HUES6 (cell line): ENCODE data around the gene KRT3.

Experiments used
- H3K27ac ChIP-seq: 2 replicates; pipeline ENCODE4 v1.7.0; 2013; ENCODE audit warnings: low read depth, mild to moderate bottlenecking, low read length, inconsistent platforms
- H3K27me3 ChIP-seq: 2 replicates; pipeline ENCODE4 v1.6.1; 2013; ENCODE audit warnings: low read length; ENCODE audit not compliant: control insufficient read depth, insufficient read depth
- H3K36me3 ChIP-seq: 2 replicates; pipeline ENCODE4 v1.6.1; 2013; ENCODE audit warnings: low read length; ENCODE audit not compliant: control insufficient read depth, insufficient read depth
- H3K4me1 ChIP-seq: 2 replicates; pipeline ENCODE4 v1.6.1; 2013; ENCODE audit warnings: low read length; ENCODE audit not compliant: control insufficient read depth, insufficient read depth
- H3K4me3 ChIP-seq: 2 replicates; pipeline ENCODE4 v1.5.1; 2013; ENCODE audit warnings: low read depth, low read length
- H3K9ac ChIP-seq: one replicate; pipeline ENCODE4 v1.6.1; 2013; ENCODE audit warnings: mild to moderate bottlenecking, low read length
- H3K9me3 ChIP-seq: 2 replicates; pipeline ENCODE4 v1.6.1; 2013; ENCODE audit warnings: low read depth, low read length; ENCODE audit not compliant: control insufficient read depth, insufficient read depth

Gene KRT3

DNA sequence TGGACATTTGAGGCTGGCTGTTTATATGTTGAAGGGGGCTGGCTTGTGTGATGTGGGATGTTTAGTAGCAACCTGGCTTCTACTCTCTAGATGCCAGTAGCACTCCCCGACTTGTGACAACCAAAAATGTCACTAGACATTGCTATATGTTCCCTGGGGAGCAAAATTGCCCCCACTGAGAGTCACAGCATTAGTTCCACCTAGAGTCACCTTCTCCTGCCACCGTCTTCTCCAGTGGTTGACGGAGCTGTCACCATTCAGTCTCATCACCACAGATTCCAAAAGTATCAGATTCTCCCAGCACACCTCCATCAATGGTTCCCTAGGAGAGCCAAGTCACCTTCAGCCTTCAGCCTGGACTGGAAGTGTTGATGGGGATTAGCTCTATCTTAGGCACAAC, 11.0 kb downstream of the KRT3 start:
- H3K36me3 ChIP-seq: no peaks in the 10 kb centered on the region
- no peaks in the 10 kb centered on the region for H3K9me3 ChIP-seq
- H3K4me3 ChIP-seq: no peak overlapping the region
- no peak overlapping the region for H3K27ac ChIP-seq
- H3K9ac ChIP-seq: no peak overlapping the region
- H3K4me1 ChIP-seq: no peaks in the 10 kb centered on the region
- H3K27me3 ChIP-seq: peaks cover 25% of the 10 kb centered on the region

DNA sequence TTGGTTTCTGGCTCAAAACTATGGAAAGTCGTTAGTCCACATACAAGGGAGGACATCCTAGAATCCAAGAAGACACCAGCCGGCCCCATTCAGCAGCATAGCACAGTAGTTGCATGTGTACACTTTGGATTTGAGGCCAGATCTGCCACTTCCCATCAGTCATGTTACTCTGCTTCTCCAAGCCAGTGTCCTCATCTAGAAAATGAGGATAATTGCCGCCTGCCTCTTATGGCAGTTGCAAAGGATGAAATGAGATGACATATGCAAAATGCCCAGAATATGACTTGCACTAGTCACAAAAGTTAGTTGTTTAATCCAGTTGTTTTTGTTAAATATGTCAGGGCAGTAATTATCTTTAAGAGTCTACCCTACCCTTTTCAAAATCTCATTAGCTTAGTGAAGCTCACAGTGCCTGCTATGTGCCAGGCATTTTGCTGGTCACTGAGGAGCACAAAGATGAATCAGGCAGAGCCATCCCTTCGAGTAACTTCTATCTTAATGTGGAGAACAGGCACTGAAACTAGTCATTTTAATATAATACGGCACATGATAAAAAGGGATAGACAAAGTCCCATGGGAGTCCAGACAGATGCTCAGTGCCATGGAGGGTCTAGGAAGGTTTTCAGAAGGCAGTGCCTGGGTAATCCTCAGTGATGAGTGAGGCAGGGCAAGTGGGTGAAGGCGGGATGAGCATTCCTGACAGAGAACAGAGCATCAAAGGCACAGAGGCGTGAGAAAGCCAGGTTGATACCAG, 12.2 kb downstream of the KRT3 start:
- Histone ChIP-seq H3K27ac (no peak overlapping the region), H3K4me3 (no peak overlapping the region), H3K36me3 (no peaks in the 10 kb centered on the region), H3K27me3 (peaks cover 29% of the 10 kb centered on the region), H3K4me1 (no peaks in the 10 kb centered on the region), H3K9ac (no peak overlapping the region), H3K9me3 (no peaks in the 10 kb centered on the region)

DNA sequence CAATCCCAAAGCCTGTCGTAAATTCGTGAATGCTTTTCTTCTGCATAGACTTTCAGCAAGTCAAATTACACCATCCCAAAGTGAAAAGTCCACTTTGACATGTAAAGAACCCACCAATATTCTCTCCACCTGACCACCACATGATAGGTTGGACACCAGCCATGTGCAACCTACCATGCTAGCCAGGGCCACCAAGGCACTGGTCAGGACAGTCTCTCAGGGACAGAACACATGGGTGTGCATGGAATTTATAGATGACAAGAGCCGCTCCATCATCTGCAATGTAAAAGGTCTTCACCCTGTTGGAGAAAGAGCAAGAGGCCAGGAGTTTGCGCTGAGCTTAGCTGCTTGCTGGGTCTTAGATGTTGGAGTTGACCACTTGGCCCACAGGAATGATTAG, 13.4 kb downstream of the KRT3 start:
- peaks cover 32% of the 10 kb centered on the region for H3K27me3 ChIP-seq

DNA sequence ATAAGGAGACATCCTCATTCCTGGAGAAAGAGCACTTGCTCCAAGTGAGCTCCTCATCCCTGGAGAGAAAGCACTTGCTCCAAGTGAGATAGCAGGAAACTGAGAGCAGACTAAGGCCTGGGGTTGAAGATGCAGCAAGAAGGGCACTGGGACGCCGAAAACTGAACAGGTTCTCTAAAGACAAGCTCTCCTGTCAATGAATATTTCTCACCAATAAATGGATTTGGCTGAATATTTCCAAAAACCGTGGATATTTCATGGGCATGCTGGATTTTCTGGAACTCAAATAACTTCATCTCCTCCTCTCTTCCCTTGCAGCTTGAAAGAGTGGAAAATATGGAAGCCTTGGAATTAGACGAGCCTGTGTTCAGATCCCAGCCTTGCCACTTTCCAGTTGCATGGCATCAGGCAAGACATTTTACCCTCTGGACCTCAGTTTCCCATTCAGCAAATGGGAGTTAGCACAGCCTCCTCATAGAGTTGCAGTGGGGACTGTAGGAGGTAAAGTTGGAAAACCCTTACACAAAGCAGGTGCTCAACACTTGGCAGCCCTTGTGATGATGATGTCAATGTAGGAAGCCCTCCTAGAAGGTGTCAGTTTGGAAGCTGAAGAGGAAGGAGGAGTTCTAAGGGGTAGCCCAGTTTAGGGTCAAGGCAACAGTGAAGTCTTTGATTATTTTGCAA, 14.4 kb downstream of the KRT3 start:
- no peak overlapping the region for H3K27ac ChIP-seq
- no peaks in the 10 kb centered on the region for H3K4me1 ChIP-seq
- no peaks in the 10 kb centered on the region for H3K36me3 ChIP-seq
- H3K9ac ChIP-seq: no peak overlapping the region
- no peak overlapping the region for H3K4me3 ChIP-seq
- H3K9me3 ChIP-seq: no peaks in the 10 kb centered on the region
- H3K27me3 ChIP-seq: peaks cover 38% of the 10 kb centered on the region

More for the DNA sequence above, 13.4 kb downstream of the KRT3 start:
- H3K4me3 ChIP-seq: no peak overlapping the region
- no peak overlapping the region for H3K27ac ChIP-seq
- H3K36me3 ChIP-seq: no peaks in the 10 kb centered on the region
- no peak overlapping the region for H3K9ac ChIP-seq
- no peaks in the 10 kb centered on the region for H3K4me1 ChIP-seq
- H3K9me3 ChIP-seq: no peaks in the 10 kb centered on the region

DNA sequence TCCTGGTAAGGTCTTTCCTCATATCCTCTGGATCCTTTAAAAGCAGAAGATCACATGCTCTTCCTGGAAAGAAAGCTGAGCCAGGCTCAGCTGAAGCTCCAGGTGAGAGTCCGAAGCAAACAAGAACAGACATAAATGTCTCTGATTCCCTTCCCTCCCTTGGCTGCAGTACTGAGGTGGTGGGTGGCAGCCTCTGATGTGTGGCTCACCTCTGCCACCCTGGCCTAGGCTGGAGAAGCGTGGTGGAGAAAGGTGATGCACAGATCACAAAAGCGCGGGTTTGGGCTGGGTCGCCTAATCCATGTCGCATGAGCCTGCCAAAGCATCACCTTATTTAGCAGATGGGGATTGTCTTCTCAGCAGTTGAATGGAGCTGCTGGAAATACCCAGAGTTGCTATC, 16.0 kb downstream of the KRT3 start:
- Histone ChIP-seq H3K9me3 (no peaks in the 10 kb centered on the region), H3K36me3 (no peaks in the 10 kb centered on the region), H3K27me3 (peaks cover 37% of the 10 kb centered on the region), H3K27ac (no peak overlapping the region), H3K9ac (no peak overlapping the region), H3K4me3 (no peak overlapping the region), H3K4me1 (no peaks in the 10 kb centered on the region)

DNA sequence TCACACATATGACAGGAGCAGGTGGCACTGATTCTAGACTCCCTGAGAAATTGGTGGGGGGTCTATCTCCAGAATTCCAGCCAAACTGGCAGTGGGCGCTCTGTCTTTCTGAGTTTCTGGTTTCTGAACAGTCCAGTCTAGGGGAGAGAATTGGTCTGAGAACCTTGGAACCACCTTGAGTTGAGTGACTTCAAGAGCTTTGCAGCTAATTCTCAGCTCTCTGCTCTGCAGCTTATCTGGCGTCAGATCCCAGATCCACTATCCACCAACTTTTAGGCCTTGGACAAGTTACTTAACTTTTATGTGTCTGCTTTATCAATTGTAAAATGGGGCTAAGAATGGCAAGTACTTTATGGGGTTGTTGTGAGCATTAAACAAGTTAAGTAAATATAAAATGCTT, 17.1 kb downstream of the KRT3 start:
- Histone ChIP-seq H3K4me3 (no peak overlapping the region), H3K27ac (no peak overlapping the region), H3K4me1 (no peaks in the 10 kb centered on the region)

DNA sequence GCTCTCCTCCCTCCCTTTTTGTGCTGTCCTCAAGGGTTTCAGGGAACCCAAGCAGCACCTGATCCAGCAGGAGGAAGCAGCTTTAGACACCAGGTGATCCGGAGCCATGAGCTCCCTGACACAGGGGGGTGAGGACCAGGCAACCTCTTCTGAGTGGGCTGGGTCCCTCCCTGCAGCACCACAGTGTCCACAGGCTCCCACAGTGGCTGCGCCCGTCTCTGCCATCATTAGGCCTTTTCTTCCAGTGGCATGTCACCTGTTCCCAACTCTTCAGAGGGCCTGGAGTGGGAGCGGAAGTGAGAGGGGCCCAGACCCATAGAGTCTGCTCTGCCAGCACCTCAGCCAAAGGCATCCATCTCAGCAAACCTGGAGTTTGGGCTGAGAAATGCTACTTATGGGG, 18.4 kb downstream of the KRT3 start:
- Histone ChIP-seq H3K4me1 (no peaks in the 10 kb centered on the region), H3K4me3 (no peak overlapping the region), H3K27me3 (peaks cover 34% of the 10 kb centered on the region), H3K9me3 (no peaks in the 10 kb centered on the region), H3K27ac (no peak overlapping the region), H3K9ac (no peak overlapping the region), H3K36me3 (no peaks in the 10 kb centered on the region)

More for the DNA sequence above, 17.1 kb downstream of the KRT3 start:
- H3K9me3 ChIP-seq: no peaks in the 10 kb centered on the region
- peaks cover 35% of the 10 kb centered on the region for H3K27me3 ChIP-seq
- H3K36me3 ChIP-seq: no peaks in the 10 kb centered on the region
- no peak overlapping the region for H3K9ac ChIP-seq

DNA sequence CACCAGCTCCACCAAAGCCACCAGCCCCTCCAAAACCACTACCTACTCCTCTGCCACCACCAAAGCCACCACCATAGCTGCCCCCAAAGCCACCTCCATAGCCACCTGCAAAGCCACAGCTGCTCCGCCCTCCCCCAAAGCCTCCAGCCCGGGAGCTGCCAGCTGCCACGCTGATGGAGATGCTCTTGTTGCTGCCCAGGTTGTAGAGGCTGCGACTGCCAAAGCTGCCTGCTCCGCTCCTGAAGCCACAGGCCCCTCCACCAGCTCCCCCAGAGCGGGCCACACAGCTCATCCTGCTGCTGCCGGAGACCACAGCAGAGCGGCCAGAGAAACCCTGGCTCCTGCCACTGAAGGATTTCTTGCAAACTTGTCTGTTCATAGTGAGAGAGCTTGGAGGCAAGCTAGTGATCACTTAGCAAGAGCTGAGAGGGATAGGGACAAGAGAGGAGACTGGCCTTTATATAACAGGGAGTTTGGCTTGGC, 19.0 kb downstream of the KRT3 start, which contains the start of gene KRT76:
KRT76 (minus strand) TSS at position 433 of the 483 bp plus-strand sequence; CDS start at position 379, 54 bp downstream.
- Histone ChIP-seq H3K4me3 (no peak within 1 kb of the TSS), H3K27me3 (peaks cover 32% of the 10 kb centered on the region), H3K4me1 (no peaks in the 10 kb centered on the region), H3K27ac (no peak within 1 kb of the TSS), H3K36me3 (no peaks in the 10 kb centered on the region), H3K9me3 (no peaks in the 10 kb centered on the region), H3K9ac (no peak within 1 kb of the TSS)

DNA sequence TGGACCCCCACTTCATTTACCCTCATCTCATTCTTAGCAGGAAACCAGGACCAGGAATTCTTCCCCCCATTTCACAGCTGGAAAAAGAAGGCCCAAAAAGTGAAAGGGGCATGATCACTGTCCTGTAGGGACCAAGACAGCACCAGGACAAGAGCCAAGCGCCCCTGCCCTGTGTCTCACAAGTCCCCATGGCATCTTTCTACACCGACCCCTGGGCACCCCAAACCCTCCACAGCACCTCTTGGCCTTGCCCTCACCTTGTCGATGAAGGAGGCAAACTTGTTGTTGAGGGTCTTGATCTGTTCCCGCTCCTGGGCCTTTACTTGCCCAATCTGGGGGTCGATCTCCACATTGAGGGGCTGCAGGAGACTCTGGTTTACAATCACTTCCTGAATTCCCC, 19.5 kb downstream of the KRT3 start:
- Histone ChIP-seq H3K4me1 (no peaks in the 10 kb centered on the region), H3K9me3 (no peaks in the 10 kb centered on the region), H3K27me3 (peaks cover 31% of the 10 kb centered on the region), H3K27ac (no peak overlapping the region), H3K4me3 (no peak overlapping the region), H3K9ac (no peak overlapping the region), H3K36me3 (no peaks in the 10 kb centered on the region)

DNA sequence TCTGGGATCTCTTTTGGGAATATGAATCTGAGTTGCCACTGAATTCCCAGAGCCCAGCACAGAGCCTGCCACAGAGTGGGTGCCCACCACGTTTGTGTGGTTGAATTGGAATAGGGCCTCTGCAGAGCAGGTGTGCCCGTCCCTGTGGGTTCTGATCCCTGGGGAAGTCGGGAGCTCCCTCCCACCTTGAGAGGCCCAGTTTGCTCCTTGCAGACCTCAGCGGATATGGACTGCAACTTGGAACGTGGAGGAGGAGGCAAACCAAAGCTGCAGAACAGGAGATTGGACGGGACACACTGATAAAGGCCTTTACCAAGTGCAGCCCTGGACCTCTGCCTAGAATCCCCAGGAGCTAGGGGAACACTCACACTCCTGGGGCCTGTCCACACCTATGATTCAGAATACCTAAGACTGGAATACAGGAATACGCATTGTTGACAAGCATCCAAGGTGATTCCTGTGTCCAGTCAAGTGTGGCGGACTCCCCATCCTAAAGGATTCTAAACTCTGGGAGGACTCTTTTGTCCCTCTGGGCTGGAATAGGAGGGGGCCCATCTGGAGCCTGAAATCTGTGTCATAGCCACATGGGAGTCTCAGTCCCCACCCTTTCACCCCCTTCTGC, 21.2 kb downstream of the KRT3 start:
- H3K27ac ChIP-seq: no peak overlapping the region
- H3K36me3 ChIP-seq: no peaks in the 10 kb centered on the region
- H3K27me3 ChIP-seq: peaks cover 18% of the 10 kb centered on the region
- H3K4me3 ChIP-seq: no peak overlapping the region
- H3K4me1 ChIP-seq: no peaks in the 10 kb centered on the region
- H3K9me3 ChIP-seq: no peaks in the 10 kb centered on the region
- H3K9ac ChIP-seq: no peak overlapping the region

DNA sequence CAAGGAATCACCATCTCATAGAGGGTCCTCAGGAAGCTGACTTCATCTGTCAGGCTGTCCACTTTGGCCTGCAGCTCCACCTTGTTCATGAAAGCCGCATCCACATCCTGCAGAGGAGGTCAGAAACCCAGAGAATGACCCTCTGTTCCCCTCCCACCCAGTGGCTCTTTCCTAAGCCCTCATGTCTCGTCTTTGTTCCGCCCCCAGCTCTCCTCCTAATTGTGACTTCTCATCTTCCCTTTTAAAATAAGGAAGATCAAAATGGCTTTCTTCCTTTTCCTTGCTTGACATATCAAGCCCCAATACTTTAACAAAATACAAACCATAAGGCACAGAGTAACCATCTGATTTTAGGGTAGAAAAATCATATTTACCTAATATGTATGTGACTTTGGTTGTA, 23.1 kb downstream of the KRT3 start:
- H3K27me3 ChIP-seq: peaks cover 12% of the 10 kb centered on the region; the same call in 1 of the 2 replicates
- no peaks in the 10 kb centered on the region for H3K36me3 ChIP-seq
- H3K9me3 ChIP-seq: no peaks in the 10 kb centered on the region
- H3K4me1 ChIP-seq: no peaks in the 10 kb centered on the region
- no peak overlapping the region for H3K27ac ChIP-seq
- H3K9ac ChIP-seq: no peak overlapping the region
- no peak overlapping the region for H3K4me3 ChIP-seq
